Kidney tubule cell (primary cell): Measurements from ENCODE around the gene TNF.
A peak's percentile ranks its signal among the peaks of the same experiment; 100 is the strongest.

Source experiments
- DNase-seq: peaks from one replicate; pipeline ENCODE4 v3.0.0-alpha.2; 2018; ENCODE audit warnings: low spot score

Gene TNF

DNA sequence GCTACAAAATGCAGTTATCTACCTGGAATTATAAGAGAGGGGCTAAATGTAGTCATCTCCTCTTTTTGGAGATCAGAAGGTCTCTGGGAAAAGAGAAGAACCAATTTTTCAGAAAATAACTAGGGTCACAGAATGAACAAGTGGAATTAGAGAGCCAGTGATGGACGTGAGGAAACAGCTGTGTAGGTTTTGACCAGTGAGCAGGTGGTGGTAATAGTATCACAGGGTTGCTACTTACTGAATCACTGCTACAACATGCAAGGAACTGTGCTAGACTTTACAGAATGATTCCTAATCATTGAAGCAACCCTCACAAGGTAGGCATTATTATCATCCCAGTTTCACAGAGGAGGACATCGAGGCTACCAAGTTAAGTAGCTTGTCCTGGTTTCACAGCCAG is 30.7 kb upstream of the TNF start:
- DNase-seq: no peak

GRCh38 chr6:31545291-31545690 is 30.1 kb upstream of the TNF start:
- DNase-seq: no peak

DNA sequence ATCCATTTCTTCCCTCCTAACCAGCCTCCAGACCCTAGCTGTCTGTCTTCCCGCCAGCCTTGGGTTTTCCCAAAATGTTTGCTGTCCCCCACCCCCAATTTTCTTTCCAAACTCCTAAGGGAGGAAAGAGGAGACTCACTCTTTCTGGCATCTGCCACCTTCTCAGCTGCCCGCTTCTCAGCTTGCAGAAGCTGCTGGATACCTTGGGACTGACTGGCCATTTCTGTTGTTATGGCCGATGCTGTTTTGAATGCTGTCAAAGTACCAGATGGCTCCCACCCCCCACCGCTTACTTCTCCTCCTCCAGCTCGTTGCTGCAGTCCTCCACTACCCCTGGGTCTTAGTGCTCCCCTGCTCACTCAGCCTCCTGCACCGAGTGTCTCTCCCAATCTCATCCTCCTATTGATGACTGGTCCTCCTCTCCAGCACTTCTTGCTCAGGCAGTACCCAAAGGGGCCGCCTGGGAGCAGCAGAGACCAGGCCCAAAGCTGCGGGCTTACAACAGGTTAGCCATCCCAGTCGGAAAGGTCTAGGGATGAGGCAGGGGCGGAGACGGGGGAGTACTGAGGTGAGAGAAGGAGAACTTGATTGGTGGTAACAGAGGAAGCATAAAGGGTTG is 28.9 kb upstream of the TNF start, which contains the start of gene ATP6V1G2:
Gene ATP6V1G2 (minus strand): TSS at position 270 of the 619 bp plus-strand sequence. CDS start 49 bp downstream, at position 221.
- DNase-seq: peak; percentile 95

- peak; percentile 97 for DNase-seq
Observed at GRCh38 chr6:31546958-31547726, 28.2 kb upstream of the TNF start, which contains the start of gene NFKBIL1. Gene NFKBIL1 (plus strand): TSS chr6:31547608. CDS start chr6:31547695, 87 bp downstream.

DNA sequence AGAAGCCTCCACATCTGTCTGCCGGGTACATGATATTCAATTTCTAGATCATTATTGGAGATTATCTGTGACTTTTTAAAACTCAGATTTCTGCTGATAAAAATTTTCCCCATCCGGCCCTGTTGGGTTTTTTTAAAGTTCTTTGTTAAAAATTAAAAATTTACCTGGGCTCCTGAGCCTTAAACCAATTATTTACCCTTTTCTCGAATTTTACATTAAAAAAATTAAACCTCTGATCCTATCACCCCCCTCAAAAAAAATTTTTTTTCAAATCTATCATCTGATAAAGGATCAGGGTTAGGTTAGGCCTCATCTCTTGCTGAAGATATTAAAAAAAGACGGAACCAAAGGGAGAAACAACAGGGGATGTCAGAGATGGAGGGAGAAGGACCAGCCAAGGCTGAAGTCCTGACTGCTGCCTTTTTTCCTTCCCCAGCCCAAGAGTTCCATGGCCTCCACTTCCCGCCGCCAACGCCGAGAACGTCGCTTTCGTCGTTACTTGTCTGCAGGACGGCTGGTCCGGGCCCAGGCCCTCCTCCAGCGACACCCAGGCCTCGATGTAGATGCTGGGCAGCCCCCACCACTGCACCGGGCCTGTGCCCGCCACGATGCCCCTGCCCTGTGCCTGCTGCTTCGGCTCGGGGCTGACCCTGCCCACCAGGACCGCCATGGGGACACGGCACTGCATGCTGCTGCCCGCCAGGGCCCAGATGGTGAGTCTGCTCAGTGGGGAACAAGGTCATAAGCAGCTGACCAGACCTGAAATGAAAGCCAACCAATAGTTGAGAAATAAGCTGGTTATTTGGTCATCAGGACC is 27.4 kb upstream of the TNF start:
- no peak for DNase-seq

GRCh38 chr6:31548544-31548873 is 26.9 kb upstream of the TNF start:
- DNase-seq: no peak

- peak; percentile 78 for DNase-seq
Observed at GRCh38 chr6:31551371-31551770, 24.0 kb upstream of the TNF start.

GRCh38 chr6:31556307-31556706 is 19.1 kb upstream of the TNF start:
- no peak for DNase-seq

- no peak for DNase-seq
Observed at GRCh38 chr6:31557443-31558317, 17.7 kb upstream of the TNF start.

DNA sequence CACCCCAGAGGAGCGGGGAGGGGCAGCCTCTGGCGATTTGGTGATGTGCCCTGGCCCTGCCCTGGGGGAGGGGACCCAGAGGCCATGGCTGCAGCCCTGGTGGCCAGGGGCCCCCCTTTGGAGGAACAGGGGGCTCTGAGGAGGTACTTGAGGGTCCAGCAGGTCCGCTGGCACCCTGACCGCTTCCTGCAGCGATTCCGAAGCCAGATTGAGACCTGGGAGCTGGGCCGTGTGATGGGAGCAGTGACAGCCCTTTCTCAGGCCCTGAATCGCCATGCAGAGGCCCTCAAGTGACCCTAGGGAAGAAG is 17.1 kb upstream of the TNF start:
- no peak for DNase-seq

DNA sequence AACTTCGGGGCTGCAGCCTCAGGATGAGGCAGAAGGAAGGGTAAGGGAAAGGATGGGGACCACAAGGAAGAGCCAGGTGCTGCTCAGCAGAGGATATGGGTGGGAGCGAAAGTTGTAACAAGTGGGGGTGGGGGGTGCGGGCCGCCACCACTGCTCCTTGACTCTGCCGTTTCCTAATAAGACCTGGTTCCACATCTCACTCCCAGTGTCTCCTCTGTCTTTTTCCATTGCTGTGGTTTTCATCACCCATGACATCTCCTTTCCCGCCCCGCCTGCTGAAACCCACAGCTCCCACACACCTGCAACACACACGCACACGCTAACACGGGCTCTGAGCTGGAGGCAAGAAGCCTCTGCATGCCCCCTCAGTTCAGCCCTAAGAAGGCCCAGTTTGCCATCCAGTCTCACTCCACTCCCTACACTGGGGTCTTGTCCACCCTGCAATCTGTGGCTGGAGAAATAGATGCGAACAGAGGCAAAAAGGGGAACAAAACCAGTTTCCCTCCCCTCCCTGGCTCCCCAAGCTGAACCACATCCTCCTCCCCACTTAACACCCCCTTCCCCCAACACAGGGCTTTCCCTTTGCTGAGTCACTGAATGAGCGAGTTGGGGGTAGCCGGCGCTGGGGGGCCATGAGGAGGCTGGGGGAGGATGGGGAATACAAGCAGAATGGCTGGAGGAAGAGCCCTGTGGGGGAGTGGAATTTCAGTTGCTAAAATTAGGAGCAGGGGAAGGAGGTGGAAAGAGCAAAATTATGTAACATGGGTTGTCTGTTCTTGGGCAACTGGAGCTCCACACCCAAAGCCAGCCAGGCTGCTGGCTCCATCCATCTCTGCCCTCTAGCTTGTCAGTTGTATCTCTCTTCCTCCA is 16.5 kb upstream of the TNF start:
- no peak for DNase-seq

DNA sequence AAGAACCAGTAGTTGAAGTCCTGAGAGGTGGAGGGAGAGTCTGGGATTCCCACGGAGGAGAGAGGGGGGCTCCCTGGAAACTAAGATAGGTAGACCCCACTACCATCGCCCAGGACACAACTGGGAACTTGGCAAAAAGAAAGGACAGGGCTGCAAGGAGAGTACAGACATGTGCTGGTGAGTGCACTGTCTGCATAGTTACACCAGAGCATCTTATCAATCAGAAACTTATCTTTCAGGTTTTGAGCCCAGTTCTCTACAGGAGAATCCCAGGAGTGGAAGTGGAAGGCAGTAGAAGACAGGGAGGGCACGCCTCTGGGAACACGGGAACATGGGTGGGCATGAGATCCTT is 15.8 kb upstream of the TNF start:
- DNase-seq: no peak

DNA sequence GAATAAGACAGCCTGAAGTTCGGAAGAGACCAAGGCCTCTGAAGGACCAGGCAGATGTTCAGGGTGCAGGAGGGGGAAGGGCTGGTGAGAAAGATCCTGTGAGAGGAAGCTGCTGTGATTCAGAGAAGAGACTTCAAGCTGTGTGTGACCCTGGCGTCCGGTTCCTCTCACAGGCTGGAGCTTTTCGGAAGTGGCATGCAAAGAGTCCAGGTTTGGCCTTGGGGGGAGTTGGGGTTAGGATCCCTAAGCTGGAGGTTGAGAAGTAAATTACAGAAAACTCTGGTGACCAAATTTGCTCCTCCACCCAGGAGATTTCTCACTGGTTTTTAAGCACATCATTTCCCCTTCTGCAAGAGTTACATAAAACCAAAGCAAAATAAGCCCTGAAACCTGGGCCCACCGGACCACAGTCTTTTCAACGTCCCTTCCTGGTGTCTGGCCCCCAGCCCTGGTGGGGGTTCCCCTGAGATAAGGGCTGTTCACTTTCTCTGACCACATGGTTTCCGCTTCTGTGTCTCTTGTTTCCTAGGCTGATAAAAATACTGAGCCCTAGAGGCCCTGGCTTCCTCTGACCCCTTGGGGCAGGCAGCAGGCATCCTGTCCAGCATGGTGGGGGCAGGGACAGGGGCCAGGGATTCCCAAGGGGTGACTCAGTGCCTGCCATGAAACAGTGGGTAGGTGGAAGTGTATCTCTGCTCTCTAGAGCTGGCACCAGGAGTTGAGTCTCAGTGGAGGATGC is 15.2 kb upstream of the TNF start:
- DNase-seq: peak; percentile 92

GRCh38 chr6:31560697-31561058 is 14.7 kb upstream of the TNF start:
- no peak for DNase-seq

- no peak for DNase-seq
Observed at GRCh38 chr6:31567531-31568370, 7.6 kb upstream of the TNF start.

DNA sequence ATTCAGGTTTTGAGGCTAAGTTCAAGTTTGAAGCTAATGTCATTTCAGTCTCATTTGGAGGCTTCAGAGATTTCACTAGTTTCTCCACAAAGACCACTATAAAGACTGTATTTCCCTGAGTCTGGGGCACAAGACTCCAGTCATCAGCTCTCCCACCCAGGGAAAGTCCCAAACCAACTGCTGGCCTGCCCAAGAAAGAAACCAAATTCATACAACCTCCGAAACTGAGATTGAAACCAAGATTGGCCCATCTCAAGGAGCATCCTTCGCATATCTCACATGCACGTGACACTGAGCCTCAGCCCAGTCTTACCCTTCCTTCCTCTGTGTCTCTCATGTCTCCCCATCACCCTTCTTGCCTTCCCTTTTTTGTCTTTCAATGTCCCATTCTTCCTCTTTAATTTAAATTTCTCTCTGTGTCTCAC is 6.8 kb upstream of the TNF start:
- DNase-seq: no peak

DNA sequence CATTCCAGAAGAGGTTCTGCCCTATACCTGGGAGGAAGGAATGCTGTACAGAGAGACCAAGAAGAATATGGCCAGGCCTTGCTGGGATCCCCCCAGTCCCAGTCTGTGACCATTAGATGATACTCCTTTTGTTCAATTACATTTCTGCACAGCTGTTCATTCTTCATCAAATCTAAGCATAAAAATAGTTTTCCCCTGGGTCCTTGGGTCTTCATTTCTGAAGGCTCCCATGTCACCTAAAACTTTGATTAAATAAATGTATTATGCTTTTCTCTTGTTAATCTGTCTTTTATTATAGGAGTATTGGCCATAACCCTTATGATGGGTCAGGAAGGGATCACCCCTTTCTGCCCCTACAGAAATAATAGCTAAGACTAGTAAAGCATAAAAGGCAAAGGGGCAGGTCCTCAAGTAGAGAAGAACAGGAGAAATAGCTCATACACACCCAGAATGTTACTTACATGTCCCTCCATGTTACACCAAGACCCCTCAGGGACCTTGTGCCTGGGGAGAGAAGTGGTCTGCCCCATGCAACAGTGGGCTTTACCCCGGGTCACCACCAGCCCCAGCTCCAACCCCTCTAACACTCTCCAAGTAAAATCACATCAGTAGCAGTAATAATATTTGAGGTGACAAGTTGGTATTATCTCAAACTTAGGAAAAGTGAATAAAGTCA is 5.4 kb upstream of the TNF start:
- DNase-seq: no peak

DNA sequence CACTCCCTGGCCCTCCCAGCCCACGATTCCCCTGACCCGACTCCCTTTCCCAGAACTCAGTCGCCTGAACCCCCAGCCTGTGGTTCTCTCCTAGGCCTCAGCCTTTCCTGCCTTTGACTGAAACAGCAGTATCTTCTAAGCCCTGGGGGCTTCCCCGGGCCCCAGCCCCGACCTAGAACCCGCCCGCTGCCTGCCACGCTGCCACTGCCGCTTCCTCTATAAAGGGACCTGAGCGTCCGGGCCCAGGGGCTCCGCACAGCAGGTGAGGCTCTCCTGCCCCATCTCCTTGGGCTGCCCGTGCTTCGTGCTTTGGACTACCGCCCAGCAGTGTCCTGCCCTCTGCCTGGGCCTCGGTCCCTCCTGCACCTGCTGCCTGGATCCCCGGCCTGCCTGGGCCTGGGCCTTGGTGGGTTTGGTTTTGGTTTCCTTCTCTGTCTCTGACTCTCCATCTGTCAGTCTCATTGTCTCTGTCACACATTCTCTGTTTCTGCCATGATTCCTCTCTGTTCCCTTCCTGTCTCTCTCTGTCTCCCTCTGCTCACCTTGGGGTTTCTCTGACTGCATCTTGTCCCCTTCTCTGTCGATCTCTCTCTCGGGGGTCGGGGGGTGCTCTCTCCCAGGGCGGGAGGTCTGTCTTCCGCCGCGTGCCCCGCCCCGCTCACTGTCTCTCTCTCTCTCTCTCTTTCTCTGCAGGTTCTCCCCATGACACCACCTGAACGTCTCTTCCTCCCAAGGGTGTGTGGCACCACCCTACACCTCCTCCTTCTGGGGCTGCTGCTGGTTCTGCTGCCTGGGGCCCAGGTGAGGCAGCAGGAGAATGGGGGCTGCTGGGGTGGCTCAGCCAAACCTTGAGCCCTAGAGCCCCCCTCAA is 3.1 kb upstream of the TNF start, which contains the start of gene LTA:
Gene LTA (plus strand): TSS at position 249 of the 871 bp plus-strand sequence. CDS start 454 bp downstream, at position 703.
- DNase-seq: no peak
